Pericardium fibroblast (primary cell): ENCODE measurements around the gene OR6C3. TPM values are rescaled to one million over a fixed set of nuclear protein-coding genes. Genes with fewer than 3 reads are reported as not detected.

Experiments used
- total RNA-seq: library from RNA; depleted of rRNA; stranded (reverse); fragments of >200 nt; gene quantifications from 2 replicates; pipeline ENCODE4 v1.2.3, GENCODE V29; 2015

The OR6C3 gene
- total RNA-seq, result not detected in 2 replicates

DNA sequence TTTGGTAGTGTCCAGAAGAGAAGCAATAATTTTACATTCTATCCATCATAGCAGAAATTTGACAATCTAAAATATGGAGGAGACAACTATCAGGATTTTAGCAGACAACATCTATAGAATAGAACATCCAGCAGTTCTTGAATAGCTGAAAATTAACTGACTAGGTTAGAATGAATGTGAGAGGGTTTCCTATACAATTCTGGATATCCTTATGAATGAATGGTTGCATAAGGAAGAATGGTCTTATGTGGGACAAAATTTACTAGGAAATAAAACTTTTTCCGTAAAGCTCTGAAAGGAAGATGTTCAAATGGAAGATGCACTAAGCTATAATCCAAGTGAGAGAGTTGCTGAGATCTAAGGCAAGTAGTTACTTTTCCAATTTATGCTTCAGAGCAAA is at the start of gene OR6C3:
TSS of gene OR6C3 (plus strand) at position 301 of the 400 bp plus-strand sequence. CDS start 955 bp downstream, outside the sequence.

DNA sequence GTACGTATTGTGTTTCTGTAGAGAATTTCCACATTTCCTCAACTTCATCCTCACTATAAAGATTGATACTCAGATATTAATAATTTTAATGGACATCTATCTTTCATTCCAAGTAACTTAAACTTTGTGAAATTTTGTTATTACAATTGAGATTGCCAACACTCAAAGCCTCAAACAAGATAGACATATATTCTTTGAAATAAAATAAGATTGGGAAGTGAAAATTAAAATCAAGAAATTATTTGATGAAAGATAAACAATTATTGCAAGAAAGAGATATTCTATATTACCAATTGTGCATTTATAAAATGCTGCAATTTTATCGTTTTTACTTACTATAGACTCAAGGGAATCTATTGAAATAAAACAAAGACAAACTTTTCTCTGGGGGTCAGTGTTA is 34.1 kb upstream of the OR6C3 start, which contains the start of gene OR6C6:
TSS of gene OR6C6 (minus strand) at position 101 of the 400 bp plus-strand sequence. CDS start 1,337 bp downstream, outside the sequence.

DNA sequence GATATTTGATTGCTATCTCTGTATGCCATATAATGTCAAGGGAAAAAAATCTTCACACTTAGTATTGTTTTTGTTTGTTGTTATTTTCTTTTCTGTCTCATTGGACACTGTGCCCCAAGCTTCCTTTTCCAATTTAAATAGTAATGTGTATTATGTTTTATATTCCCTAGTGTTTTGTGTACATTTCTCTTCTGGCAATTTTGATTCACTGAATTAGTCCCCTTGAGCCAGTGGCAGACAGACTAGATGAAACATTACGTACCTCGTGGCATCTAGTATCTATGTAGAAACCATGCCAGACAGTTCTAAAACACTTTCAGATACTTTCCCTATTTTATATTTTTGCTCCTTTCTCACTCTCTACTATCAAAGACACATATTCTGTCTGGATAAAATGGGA is 16.5 kb upstream of the OR6C3 start, which contains the start of gene OR6C1:
TSS of gene OR6C1 (plus strand) at position 301 of the 400 bp plus-strand sequence. CDS start 6,257 bp downstream, outside the sequence.

DNA sequence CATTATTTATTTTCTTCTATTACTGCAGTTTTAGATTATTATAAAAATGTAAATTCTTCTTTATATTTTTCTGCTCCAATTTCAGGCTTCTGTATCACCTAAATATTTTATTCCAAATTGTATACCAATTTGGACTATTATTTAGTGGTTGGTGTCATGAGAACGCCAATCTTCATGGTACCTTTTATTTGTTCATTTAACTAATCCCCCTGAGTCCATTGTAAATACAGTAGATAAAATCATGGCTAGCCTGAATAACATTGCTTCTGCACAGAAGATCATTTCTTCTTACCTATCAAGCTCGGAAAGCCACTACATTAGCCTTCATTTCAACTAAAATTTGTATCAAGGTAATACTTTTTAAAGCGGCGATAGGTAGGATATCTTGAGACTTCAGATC is 32.1 kb downstream of the OR6C3 start, which contains the start of gene OR6C75:
TSS of gene OR6C75 (plus strand) at position 301 of the 400 bp plus-strand sequence. CDS start 2,136 bp downstream, outside the sequence.

Other genes with a start within 250 kb of the OR6C3 start
- gene OR9K2, start 204.3 kb upstream of the OR6C3 start, total RNA-seq, result not detected in 2 replicates
- not detected in 2 replicates for gene OR10A7, start 109.7 kb upstream of the OR6C3 start, total RNA-seq
- gene OR6C74, start 86.1 kb upstream of the OR6C3 start, total RNA-seq, result not detected in 2 replicates
- gene OR6C6, start 34.2 kb upstream of the OR6C3 start, total RNA-seq, result not detected in 2 replicates
- gene OR6C1, start 16.4 kb upstream of the OR6C3 start, total RNA-seq, result not detected in 2 replicates
- gene OR6C75, start 32.2 kb downstream of the OR6C3 start, total RNA-seq, result not detected in 2 replicates
- not detected in 2 replicates for gene OR6C65, start 69.8 kb downstream of the OR6C3 start, total RNA-seq
- gene OR6C76, start 95.5 kb downstream of the OR6C3 start, total RNA-seq, result not detected in 2 replicates
- gene OR6C2, start 113.3 kb downstream of the OR6C3 start, total RNA-seq, result not detected in 2 replicates
- gene OR6C70, start 139.4 kb downstream of the OR6C3 start, total RNA-seq, result not detected in 2 replicates
- gene OR6C68, start 161.6 kb downstream of the OR6C3 start, total RNA-seq, result not detected in 2 replicates
- not detected in 2 replicates for gene OR6C4, start 218.9 kb downstream of the OR6C3 start, total RNA-seq
- gene OR2AP1, start 241.7 kb downstream of the OR6C3 start, total RNA-seq, result not detected in 2 replicates